Daoy (cell line): Measurements from ENCODE around the gene ADAM11. TPM values are rescaled to one million over a fixed set of nuclear protein-coding genes. Genes with fewer than 3 reads are reported as not detected.

Experiments used
- DNase-seq: peaks from one replicate; pipeline ENCODE4 v3.0.0-alpha.2; 2015; ENCODE audit warnings: low read depth
- total RNA-seq: library from RNA; depleted of rRNA; stranded (reverse); fragments of >200 nt; shearing (Covaris generic); gene quantifications from 2 replicates; pipeline ENCODE4 v1.2.3, GENCODE V29; 2014; rRNA removed

The ADAM11 gene
- total RNA-seq, 1 experiment from 2014 or later = 0.17 TPM

- peak; percentile 42 for DNase-seq
Measured at GRCh38 chr17:44830359-44831288, 71.8 kb downstream of the ADAM11 start.

- no peak for DNase-seq
Measured at GRCh38 chr17:44831371-44831770, 72.6 kb downstream of the ADAM11 start.

Other genes with a start within 250 kb of the ADAM11 start
- gene FZD2, start 201.5 kb upstream of the ADAM11 start, total RNA-seq = 4.6 and 5.5 TPM in 2 replicates
- 0.27 and 0.34 TPM in 2 replicates for gene MEIOC, start 102.5 kb upstream of the ADAM11 start, total RNA-seq
- 55.5 and 57.0 TPM in 2 replicates for gene CCDC43, start 69.2 kb upstream of the ADAM11 start, total RNA-seq
- 12.6 and 17.3 TPM in 2 replicates for gene DBF4B, start 50.3 kb upstream of the ADAM11 start, total RNA-seq
- gene GJC1, start 71.3 kb downstream of the ADAM11 start, total RNA-seq = 12.4 and 15.7 TPM in 2 replicates
- gene HIGD1B, start 88.9 kb downstream of the ADAM11 start, total RNA-seq = not detected in 2 replicates
- gene EFTUD2, start 140.5 kb downstream of the ADAM11 start, total RNA-seq = 176 and 293 TPM in 2 replicates
- gene GFAP, start 156.5 kb downstream of the ADAM11 start, total RNA-seq = 2.4 TPM in 1 of 2 replicates, not detected in the other
- 4.9 and 8.4 TPM in 2 replicates for gene KIF18B, start 188.8 kb downstream of the ADAM11 start, total RNA-seq
- 1.2 and 4.9 TPM in 2 replicates for gene C1QL1, start 209.3 kb downstream of the ADAM11 start, total RNA-seq